Activated CD8-positive, alpha-beta memory T cell treated with anti-CD3 and anti-CD28 coated beads, Interleukin-2, amount 50 U/mL, for 4 hours (primary cell): ENCODE results near the gene EEPD1.
A peak's percentile ranks its signal among the peaks of the same experiment; 100 is the strongest.
"Not testable (repeated sequence)": the region's sequence is repeated elsewhere in the genome, so short reads cannot be mapped to it uniquely, and the experiment has no call there.

ENCODE experiments used
- DNase-seq: peaks from one replicate; pipeline ENCODE4 v3.0.0-alpha.2; 2020

EEPD1 gene

DNA sequence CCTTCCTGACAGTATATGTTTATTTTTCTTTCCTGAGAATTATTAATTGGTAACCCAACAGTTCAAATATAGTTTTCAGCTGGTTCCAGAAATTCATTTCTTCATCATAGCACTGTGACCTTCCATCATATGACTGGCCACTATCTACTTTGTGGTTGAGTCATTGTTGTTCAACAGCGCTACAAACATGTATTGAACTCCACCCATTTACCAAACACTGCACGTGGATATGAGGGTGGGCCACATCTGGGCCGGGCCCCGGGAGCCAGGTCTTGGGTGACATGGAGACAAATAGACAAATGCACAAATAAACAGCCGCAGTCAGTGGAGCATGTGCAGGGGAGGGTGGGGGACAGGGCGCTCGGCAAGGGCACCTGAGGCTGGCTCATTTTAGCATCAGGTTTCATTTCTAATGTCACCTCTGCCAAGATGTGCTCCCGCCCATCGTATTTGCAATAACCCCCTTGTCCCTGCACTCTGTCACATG lies 24.0 kb upstream of the EEPD1 start:
- DNase-seq, result no peak

DNA sequence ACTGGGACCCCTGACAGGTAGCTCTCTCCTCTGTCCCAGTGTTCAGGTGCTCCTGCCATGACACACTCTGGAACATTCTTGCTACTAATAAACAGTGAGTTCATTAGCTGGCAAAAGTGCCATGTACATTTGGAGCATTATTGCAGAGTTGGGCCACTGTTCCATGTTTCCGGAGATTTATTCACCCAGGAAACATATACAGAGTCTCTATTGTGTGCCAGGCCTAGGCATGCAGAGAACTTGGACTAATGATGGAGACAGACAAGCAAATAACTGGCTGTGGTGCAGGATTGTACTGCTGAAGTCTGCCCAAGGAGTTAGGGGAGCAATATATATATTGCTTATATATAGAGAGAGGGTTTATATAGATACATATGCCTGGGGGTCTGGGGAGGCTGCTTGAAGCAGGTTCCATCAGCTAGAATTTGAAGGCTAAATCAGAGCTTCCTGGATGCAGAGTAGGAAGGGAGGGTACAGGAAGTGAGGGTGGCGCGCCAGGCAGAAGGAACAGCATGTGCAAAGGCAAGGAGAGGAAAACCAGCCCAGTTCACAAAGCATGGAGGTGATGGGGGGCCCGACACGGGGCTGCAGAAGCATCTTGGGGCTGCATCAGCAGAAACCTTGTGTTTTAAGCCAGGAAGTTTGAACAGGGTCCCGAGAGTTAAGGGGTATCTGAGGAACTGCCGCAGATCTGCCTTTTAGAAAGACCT lies 22.7 kb upstream of the EEPD1 start:
- DNase-seq, result no peak

DNA sequence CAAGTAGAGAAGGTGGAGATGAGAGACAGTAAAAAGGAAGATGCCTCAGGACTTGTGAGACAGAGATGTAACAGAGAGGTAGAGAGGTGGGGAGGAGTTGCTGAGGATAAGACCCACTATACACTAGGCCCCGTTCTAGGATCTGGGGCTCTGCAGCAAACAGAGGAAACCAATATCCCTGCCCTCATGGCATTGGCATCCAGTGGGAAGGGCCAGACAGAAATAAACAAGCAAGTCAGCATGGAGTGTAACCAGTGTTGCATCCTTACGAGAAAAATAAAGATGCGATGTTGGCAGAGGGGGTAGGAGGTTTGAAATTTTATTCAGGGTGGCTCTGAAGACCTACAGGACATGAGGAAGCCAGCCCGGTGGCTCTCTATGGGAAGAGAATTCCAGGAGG lies 22.0 kb upstream of the EEPD1 start:
- DNase-seq, result no peak

DNA sequence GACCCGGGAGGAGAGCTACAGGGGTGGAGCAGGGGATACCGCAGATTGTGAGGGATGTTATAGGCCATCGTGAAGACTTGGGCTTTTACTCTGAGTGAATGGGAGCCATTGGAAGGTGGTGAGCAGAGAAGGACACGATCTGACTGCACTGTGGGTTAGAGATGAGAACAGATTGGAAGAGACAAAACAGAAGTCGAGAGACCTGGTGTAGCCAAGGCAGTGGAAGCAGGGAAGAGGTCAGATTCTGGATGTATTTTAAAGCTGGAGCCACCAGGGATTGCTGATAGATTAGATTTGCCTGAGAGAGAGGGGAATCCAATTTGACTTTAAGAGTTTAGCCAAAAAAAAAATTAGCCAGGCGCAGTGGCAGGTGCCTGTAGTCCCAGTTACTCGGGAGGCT lies 21.6 kb upstream of the EEPD1 start:
- no peak for DNase-seq

DNA sequence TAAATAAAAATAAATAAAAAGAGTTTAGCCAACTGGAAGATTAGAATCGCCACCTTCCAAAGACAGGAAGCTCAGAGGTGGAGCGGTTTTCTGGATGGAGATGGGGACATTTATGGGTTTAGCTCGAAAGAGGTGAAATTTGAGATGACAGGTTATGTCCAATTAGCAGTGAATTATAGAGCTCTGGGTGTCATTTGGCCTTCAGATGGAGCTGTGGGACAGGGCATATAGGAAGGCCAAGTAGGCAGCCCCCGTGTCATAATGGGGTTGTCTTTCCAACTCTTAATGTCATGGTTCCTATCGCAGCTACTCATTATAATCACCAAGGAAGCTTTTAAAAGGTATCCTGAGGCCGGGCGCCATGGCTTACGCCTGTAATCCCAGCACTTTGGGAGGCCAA lies 21.0 kb upstream of the EEPD1 start:
- DNase-seq, result no peak

DNA sequence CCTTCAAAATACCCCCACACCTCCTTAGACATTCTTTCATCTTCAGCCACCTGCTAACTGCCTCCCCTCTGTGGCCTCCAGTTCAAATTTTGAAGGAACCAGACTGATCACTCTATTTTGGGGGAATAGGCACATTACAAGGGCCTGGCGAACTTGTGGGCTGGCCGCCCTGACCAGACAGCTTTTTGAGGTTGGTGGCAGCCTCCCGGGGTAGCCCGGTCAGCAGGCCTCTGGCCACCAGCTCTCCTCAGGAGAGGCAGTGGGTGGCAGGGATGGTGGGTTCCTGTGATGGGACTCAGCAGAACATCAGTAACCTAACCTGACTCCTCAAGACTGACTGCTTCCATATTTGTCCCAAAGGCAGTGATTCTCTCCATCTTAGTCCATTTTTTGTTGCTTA lies 17.4 kb upstream of the EEPD1 start:
- DNase-seq, result no peak

DNA sequence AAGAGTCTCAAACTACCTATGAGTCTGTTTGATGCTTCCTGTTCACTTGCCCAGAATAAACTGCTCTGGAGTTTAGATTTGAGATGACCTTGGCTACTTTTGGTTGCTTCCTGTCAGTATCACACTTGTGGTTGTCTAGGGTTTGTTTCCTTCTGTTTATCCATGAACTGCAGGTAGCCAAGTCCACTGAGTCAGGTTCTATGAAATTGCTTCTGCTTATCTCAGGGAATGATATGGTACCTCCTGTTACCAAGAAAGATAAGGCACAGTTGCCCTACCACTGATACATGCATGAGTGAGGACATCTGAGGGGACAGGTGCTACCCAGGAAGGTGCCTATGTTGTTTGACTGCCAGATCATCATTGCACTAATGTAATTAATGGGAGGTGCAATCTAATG lies 15.8 kb upstream of the EEPD1 start:
- DNase-seq, result no peak

DNA sequence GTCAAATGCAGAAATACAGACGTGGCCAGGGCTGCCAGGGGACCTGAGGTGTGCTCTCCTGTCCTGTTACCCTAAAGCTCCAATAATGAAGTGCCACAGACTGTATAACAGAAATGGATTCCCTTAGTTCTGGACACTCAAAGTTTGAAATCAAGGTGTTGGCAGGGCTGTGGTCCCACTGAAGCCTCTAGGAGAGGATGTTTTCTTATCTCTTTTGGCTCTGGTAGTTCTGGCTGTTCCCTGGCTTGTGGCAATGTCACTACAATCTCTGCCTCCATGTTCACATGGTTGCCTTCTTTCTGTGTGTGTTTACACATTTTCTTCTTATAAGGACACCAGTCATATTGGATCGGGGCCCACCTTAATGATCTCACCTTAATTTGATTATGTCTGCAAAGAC lies 15.3 kb upstream of the EEPD1 start:
- DNase-seq, result no peak

DNA sequence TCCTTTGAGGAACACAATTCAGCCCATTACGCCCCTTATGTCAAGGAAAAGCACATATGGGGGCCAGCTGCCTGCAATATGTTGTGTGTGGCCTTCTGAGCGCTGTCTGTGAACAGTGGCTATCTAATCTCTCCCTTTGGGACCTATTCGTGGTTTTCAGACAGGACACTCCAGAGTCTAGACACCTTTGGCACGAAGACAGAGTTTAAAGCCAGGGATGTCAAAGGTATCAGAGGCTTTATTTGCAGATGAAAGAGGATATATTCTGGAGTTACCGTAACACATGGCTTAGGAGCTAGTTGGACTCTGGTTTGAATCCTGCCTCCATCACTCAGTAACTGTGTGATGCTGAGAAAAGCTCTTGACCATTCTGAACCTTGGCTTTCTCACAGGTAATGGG lies 14.8 kb upstream of the EEPD1 start:
- DNase-seq, result no peak

DNA sequence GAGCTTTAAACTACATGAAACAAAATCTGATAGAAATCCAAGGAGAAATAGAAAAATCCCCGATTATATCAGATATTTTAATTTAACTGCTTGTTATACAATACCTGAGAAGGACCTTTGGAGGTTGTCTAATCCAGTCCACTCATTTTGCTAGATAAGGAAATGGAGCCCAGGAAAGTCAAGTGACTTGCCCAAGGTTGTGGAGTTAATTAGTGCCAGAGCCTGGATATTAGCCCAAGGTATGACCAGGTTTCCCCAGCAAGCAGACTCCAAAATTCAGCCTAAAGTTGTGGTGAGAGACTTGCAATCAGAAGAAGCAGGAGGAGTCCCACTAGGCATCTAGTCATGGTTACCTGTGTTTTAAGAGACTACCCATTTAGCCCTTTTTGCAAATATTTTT lies 11.7 kb upstream of the EEPD1 start:
- DNase-seq, result no peak

DNA sequence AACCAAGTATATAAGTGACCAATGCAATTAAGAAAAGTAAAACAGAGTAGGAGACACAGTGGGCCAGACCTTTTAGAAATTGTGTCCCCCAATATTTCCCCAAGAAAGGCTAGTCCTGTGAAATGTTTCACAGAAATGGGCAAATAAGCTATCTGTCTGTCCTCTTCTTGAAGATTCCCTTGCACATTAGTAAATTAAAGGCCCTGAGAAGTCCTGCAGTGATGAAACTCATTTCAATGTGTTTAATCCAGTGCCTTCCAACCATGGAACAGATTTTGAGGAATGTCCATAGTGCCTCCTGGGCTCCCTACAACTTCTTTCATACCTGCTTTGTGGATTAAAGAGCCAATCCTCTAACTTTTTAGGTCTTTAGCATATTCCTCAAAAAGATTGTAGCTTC lies 11.2 kb upstream of the EEPD1 start:
- DNase-seq, result no peak

DNA sequence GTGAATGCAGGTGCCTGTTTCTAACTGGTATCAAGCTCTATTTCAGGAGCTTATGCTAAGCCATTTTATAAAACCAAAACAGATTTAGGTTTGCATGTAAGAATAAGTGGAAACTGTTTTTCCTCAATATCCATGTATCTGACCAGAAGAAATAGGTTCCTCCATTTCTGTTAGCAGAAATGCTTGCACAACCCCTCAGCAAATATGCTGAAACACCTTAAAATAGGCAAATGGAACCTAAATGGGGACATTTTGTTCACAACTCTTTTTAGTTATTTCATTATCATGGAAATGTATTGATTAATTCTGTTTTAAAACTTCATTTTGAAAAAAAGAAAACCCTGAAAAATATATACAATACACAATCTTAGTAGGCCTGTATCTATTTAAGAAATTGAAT lies 8.9 kb upstream of the EEPD1 start:
- DNase-seq, result no peak

DNA sequence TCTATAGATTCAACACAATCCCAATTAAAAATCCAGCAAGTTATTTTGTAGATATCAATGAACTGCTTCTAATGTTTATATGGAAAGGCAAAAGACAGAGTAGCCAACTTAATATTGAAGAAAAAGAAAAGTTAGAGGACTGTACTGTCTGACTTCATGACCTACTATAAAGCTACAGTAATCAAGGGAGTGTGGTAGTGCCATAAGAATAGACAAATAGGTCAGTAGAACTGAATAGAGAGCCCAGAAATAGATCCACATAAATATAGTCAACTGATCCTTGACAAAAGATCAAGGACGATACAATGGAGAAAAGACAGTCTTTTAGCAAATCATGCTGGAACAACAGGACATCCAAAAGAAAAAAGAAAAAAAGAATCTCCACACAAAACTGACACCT lies 7.4 kb upstream of the EEPD1 start:
- DNase-seq, result no peak

DNA sequence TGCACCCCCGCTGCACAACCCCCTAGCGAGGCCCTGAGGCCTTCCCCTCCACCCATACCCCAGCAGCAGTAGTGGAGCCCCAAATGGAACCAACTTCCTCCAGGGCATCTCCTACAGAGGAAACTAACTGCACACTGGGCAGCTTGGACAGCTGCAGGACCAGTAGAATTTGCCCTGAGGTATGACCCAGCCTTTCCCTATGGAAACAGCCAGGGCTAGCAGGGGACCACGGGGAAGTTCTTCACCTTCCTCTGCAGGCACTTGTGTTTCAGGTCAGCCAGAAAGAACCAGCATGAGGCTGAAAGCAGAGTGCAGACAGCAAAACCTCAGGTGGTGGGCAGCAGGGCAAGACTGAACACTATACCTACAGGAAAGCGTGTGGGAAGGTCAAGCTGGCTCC lies 5.7 kb upstream of the EEPD1 start:
- no peak for DNase-seq

DNA sequence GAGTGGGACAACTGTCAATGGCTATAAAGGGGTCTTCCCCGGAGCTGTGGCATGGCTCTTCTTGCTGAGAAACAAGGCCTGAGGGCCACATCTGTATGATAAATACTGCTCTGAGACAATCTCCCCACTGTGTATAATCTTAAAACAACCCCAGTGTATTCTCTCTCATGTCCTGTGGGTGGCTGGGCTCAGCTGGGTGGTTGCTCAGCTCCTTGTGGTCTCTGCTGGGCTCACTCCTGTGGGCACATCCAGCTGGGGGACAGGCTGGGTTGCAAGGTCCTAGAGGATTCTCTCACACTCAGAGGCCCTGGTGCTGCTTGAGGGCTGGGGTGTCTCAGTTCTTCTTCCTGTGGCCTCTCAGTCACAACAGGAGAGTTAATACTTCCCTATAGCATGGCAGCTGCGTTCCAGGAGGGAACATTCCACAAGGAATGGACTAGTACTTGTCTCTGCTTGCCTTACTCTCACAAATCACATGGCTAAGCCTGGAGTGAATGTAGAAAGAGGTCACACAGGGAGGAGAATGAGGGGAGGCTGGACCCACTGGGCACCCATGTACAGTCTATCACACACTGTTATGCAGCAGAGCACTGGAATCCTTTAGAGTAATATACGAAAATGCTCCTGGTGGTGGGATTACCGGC lies 4.5 kb upstream of the EEPD1 start:
- no peak for DNase-seq

DNA sequence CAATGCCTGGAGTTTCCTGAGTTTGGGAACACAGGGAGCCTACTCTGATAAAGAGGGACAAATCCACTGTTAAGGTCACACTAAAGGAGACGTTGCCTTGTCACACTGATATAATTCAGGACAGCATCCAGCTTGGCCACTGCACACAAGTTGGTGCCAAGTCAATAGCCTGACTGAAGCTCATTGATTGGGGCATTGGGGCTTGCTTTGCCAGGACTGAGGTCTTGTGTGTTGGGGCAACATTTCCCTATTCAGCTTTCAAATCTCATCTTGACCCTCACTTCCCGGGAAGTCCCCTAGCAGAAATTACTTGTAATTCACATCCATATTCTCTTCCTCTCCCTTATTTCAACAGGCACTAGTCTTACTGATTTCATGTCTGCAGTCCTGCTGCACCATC lies 3.8 kb upstream of the EEPD1 start:
- not testable (repeated sequence) for DNase-seq

DNA sequence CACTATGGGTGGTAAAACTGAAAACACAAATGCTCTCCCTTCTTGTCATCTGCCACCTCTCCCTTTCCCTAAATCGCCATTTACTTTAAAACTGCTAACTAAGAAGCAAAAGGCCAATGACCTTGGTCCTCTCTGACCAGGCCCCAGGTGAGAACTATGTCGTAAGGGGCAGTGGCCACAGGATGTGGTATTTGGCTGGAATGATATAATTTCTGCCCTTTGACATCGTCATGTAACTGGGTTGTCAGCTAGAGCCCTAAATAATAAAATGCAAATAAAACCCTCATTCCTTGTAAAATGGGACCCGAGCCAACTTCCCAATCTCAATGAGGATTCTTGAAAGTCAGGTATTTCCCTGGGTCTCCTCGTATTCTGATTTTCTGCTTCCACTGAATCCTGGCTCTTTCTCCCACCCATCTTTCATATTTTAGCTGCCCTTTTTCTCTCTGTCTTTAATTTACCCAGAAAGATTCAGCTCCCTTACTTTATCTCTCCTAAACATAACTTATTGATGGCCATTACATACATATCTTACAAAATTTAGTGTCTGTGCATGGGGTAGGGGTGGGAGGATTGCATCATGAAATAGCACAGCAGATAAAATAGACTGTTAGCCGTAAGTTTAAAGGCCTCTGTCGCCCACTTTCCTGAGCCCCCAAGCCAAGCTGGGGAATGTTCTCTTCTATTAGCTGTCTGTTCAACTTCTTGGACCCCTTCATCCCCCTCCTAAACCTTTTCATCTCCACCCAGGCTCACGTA lies 3.2 kb upstream of the EEPD1 start:
- no peak for DNase-seq

DNA sequence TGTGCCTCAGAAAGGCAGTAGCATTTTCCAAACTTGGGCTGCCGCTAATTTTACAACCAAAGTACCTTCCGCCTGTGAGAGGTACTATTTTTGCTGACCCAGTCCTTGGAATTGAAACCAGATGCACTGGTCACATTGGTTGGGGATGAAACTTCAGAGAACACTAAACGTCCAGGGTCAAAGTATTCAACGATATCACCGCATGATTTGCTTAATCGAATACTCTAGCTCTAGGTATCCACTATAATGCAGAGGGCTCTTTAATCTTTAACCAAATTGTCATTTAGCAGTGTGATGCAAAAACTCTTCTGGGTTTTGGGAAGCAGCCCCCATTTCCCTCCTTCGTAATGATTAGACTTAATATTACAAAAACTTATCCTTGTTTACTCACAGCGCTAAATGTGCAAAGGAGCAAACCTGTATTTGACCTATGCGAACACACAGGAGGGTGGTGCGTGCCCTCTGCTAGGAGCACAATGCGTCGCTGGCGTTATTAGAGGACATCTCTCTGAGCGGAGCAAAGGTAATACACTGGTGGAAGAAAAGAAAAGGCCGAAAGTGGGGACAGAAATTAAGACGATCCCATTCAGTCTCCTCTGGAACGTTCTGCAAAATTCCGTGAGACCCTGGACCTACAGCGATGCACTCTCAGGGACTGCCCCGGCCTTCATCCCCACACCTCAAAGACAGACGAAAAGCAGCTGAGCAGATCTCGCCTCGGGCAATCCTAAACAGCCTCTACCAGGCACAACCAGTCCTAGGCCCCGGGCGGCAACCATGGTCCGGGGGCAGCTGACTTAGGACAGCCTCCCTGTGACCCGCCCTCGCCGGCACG lies 916 bp upstream of the EEPD1 start:
- DNase-seq, result no peak

DNA sequence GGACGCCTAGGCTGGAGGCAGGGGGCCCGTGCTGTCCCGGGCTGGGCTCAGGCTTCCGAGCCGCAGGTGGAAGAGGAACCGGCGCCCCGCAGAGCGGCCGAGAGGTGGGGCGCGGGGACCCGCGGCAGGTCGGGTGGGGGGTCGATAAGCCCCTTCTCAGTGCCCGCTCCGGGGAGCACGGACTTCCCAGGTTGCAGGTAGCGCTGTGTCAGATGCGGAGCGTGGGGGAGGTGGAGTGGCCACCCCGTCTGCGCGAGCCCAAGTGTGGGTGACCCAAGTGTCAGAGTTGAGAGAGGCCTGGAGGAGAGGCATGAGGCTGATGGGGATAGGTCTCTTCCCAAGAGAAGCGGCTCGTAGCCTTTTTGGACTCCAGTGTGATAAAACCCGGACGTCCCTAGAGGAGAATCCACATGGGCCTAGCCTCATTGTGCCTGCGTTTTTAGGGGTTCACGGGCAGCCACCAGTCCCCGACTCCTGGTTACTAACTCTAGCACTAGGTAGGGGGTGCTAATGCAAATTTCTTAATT lies 580 bp downstream of the EEPD1 start:
- peak; percentile 34 for DNase-seq

DNA sequence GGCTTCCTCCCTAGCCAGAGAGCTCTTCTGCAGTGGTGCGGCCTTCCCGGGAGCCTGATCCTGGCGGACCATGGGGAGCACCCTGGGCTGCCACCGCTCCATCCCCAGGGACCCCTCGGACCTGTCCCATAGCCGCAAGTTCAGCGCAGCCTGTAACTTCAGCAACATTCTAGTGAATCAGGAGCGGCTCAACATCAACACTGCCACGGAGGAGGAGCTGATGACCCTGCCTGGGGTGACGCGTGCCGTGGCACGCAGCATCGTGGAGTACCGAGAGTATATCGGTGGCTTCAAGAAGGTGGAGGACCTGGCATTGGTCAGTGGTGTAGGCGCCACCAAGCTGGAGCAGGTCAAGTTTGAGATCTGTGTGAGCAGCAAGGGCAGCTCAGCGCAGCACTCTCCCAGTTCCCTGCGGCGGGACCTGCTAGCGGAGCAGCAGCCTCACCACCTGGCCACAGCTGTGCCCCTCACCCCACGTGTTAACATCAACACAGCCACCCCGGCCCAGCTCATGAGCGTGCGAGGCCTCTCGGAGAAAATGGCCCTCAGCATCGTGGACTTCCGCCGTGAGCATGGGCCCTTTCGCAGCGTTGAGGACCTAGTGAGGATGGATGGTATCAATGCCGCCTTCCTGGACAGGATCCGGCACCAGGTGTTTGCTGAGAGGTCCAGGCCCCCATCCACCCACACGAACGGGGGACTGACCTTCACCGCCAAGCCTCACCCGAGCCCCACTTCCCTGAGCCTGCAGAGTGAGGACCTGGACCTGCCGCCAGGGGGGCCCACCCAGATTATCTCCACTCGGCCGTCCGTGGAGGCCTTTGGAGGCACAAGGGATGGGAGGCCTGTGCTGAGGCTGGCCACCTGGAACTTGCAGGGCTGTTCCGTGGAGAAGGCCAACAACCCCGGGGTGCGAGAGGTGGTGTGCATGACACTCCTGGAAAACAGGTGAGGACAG lies 1.5 kb downstream of the EEPD1 start:
- no peak for DNase-seq

DNA sequence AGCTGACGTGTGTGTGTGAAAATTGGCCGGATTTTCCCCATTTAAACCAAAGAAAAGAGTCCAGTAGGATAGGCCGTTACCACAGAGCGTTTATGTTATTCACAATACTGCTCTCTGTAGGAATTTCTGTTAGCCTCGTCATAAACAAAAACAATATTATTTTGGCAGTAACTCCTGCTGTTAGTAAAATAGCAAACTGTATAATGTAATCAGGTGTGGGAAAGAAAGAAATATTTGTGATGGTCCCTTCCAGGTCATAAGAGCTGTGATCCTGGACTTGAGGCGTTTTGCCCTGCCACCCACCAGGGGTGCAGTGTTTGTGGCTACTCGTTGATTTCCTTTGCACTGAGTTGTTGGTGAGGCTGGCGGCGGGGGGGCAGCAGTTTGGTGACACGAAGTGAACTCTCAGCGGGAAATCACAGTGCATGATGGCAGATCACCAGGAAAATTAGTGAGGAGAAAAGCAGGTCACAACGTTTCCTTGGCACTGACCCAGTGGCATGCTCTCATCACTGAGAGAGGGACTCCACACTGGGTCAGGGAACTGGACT lies 2.8 kb downstream of the EEPD1 start:
- no peak for DNase-seq
